H9 (cell line): ENCODE measurements around the gene LIN7A. TPM values are rescaled to one million over a fixed set of nuclear protein-coding genes. Genes with fewer than 3 reads are reported as not detected.

Source experiments
- DNase-seq: peaks from one replicate; pipeline ENCODE4 v3.0.0-alpha.2; 2017
- H2AFZ ChIP-seq: one replicate; pipeline ENCODE4 v1.6.1; 2013; ENCODE audit warnings: mild to moderate bottlenecking, low read length, control low read depth, moderate library complexity
- H2AK5ac ChIP-seq: 2 replicates; pipeline ENCODE4 v1.6.1; 2013; ENCODE audit warnings: low read length, control low read depth, mixed read lengths; ENCODE audit not compliant: insufficient read length
- H2BK120ac ChIP-seq: one replicate; pipeline ENCODE4 v1.6.1; 2013; ENCODE audit warnings: low read depth, mild to moderate bottlenecking, low read length, control low read depth, inconsistent platforms; ENCODE audit not compliant: poor library complexity, severe bottlenecking
- H2BK12ac ChIP-seq: 2 replicates; pipeline ENCODE4 v1.6.1; 2013; ENCODE audit warnings: low read length, control low read depth, mixed read lengths, low read depth; ENCODE audit not compliant: insufficient read length
- H2BK15ac ChIP-seq: 2 replicates; pipeline ENCODE4 v1.6.1; 2013; ENCODE audit warnings: low read depth, low read length, control low read depth
- H2BK20ac ChIP-seq: one replicate; pipeline ENCODE4 v1.6.1; 2013; ENCODE audit warnings: low read depth, mild to moderate bottlenecking, low read length, control low read depth, inconsistent platforms; ENCODE audit not compliant: poor library complexity, severe bottlenecking
- H2BK5ac ChIP-seq: 2 replicates; pipeline ENCODE4 v1.6.1; 2013; ENCODE audit warnings: low read length, control low read depth, mixed read lengths; ENCODE audit not compliant: insufficient read length
- H3K14ac ChIP-seq: 2 replicates; pipeline ENCODE4 v1.6.1; 2013; ENCODE audit warnings: low read length, control low read depth; ENCODE audit not compliant: insufficient read depth
- H3K18ac ChIP-seq: 2 replicates; pipeline ENCODE4 v1.6.1; 2013; ENCODE audit warnings: low read depth, mild to moderate bottlenecking, mixed read lengths, low read length, control low read depth; ENCODE audit not compliant: insufficient read length
- H3K23ac ChIP-seq: 2 replicates; pipeline ENCODE4 v1.6.1; 2013; ENCODE audit warnings: low read length, control low read depth, mixed read lengths, low read depth; ENCODE audit not compliant: insufficient read length
- H3K23me2 ChIP-seq: 2 replicates; pipeline ENCODE4 v1.6.1; 2013; ENCODE audit warnings: low read depth, mild to moderate bottlenecking, mixed read lengths, low read length, control low read depth; ENCODE audit not compliant: insufficient read length, poor library complexity, severe bottlenecking
- H3K27ac ChIP-seq: 2 replicates; pipeline ENCODE4 v1.5.1; 2013; ENCODE audit warnings: low read length, control low read depth, mixed read lengths, low read depth; ENCODE audit not compliant: insufficient read length
- H3K27me3 ChIP-seq: 2 replicates; pipeline ENCODE4 v1.6.1; 2013; ENCODE audit warnings: low read length, control low read depth, inconsistent platforms; ENCODE audit not compliant: insufficient read depth
- H3K4ac ChIP-seq: 2 replicates; pipeline ENCODE4 v1.6.1; 2013; ENCODE audit warnings: low read depth, mild to moderate bottlenecking, control low read depth, inconsistent platforms, low read length, moderate library complexity
- H3K4me1 ChIP-seq: 2 replicates; pipeline ENCODE4 v1.6.1; 2013; ENCODE audit warnings: low read length, control low read depth, inconsistent platforms; ENCODE audit not compliant: insufficient read depth
- H3K4me2 ChIP-seq: 2 replicates; pipeline ENCODE4 v1.6.1; 2013; ENCODE audit warnings: low read length, control low read depth, mixed read lengths; ENCODE audit not compliant: insufficient read length, insufficient read depth
- H3K56ac ChIP-seq: 2 replicates; pipeline ENCODE4 v1.6.1; 2013; ENCODE audit warnings: low read depth, mild to moderate bottlenecking, mixed read lengths, low read length, control low read depth; ENCODE audit not compliant: insufficient read length
- H3K79me1 ChIP-seq: 2 replicates; pipeline ENCODE4 v1.6.1; 2013; ENCODE audit warnings: low read depth, mild to moderate bottlenecking, moderate library complexity, low read length, control low read depth, inconsistent platforms; ENCODE audit not compliant: insufficient read depth, poor library complexity, severe bottlenecking
- H3K79me2 ChIP-seq: 2 replicates; pipeline ENCODE4 v1.6.1; 2013; ENCODE audit warnings: low read length, control low read depth, inconsistent platforms; ENCODE audit not compliant: insufficient read depth
- H3K9ac ChIP-seq: 2 replicates; pipeline ENCODE4 v1.6.1; 2013; ENCODE audit warnings: low read length, control low read depth, mixed read lengths; ENCODE audit not compliant: insufficient read length; ENCODE audit errors: extremely low read depth
- H3K9me3 ChIP-seq: one replicate; pipeline ENCODE4 v1.6.1; 2013; ENCODE audit warnings: low read depth, low read length, inconsistent platforms; ENCODE audit not compliant: control insufficient read depth
- H3T11ph ChIP-seq: one replicate; pipeline ENCODE4 v1.6.1; 2013; ENCODE audit warnings: mild to moderate bottlenecking, low read length, control low read depth, inconsistent platforms
- H4K20me1 ChIP-seq: one replicate; pipeline ENCODE4 v1.6.1; 2013; ENCODE audit not compliant: control insufficient read depth, insufficient read length, insufficient read depth
- H4K5ac ChIP-seq: 2 replicates; pipeline ENCODE4 v1.6.1; 2013; ENCODE audit warnings: low read depth, mild to moderate bottlenecking, mixed read lengths, low read length, control low read depth; ENCODE audit not compliant: insufficient read length
- H4K8ac ChIP-seq: replicated peaks from 2 replicates; pipeline ENCODE4 v1.6.1; 2013; ENCODE audit warnings: low read length, control low read depth, mixed read lengths, low read depth; ENCODE audit not compliant: insufficient read length
- H4K91ac ChIP-seq: 2 replicates; pipeline ENCODE4 v1.6.1; 2013; ENCODE audit warnings: low read depth, mild to moderate bottlenecking, moderate library complexity, mixed read lengths, low read length, control low read depth; ENCODE audit not compliant: insufficient read length
- H3K27ac Mint-ChIP-seq, 3 experiments: 2 replicates in 2 of 3; 3 replicates in 1 of 3; pipeline ENCODE4 v1.8.0; 2020 to 2021; ENCODE audit warnings: mixed read lengths in 3 of 3, mild to moderate bottlenecking in 1 of 3, moderate library complexity in 1 of 3
- H3K27me3 Mint-ChIP-seq: 2 replicates; pipeline ENCODE4 v1.8.0; 2021; ENCODE audit warnings: low read depth, mild to moderate bottlenecking, moderate library complexity, mixed read lengths
- H3K36me3 Mint-ChIP-seq, 3 experiments: 2 replicates in 2 of 3; 3 replicates in 1 of 3; pipeline ENCODE4 v1.8.0; 2020 to 2021; ENCODE audit warnings: low read depth in 3 of 3, mixed read lengths in 3 of 3; ENCODE audit not compliant: insufficient read depth in 1 of 3
- H3K4me1 Mint-ChIP-seq, 2 experiments: 2 replicates each; pipeline ENCODE4 v1.8.0; 2020; ENCODE audit warnings: mixed read lengths in 2 of 2
- H3K4me3 Mint-ChIP-seq, 2 experiments: 2 replicates in 1 of 2; 3 replicates in 1 of 2; pipeline ENCODE4 v1.8.0; 2020 to 2021; ENCODE audit warnings: mild to moderate bottlenecking in 2 of 2, mixed read lengths in 2 of 2, moderate library complexity in 1 of 2
- H3K9me3 Mint-ChIP-seq, 2 experiments: 2 replicates in 1 of 2; 3 replicates in 1 of 2; pipeline ENCODE4 v1.8.0; 2020; ENCODE audit warnings: mild to moderate bottlenecking in 2 of 2, mixed read lengths in 2 of 2, moderate library complexity in 1 of 2
- CTCF ChIP-seq: fragments of 200-600 bp; sonication (generic); conservative IDR thresholded peaks from 3 replicates; pipeline ENCODE4 v1.8.0; 2021; ENCODE audit warnings: antibody characterized with exemption, mild to moderate bottlenecking
- WGBS: extraction: QIAGEN DNeasy Blood & Tissue Kit; methylation state at CpG from one replicate; pipeline ENCODE4 v1.1.7; 2013; ENCODE audit warnings: missing lambda C conversion rate, low lambda C conversion rate, mixed read lengths; ENCODE audit not compliant: insufficient read length; ENCODE audit errors: extremely low coverage; 5-methylcytosine and 5-hydroxymethylcytosine counted together
- total RNA-seq: library from RNA; stranded (reverse); gene quantifications from 2 replicates; pipeline ENCODE4 v1.2.1, GENCODE V29; 2021

LIN7A gene
- total RNA-seq, 1 experiment from 2014 or later, result 18.3 TPM

GRCh38 chr12:80864046-80864735 is 73.5 kb downstream of the LIN7A start:
- H4K20me1 ChIP-seq, result no peaks in the 10 kb centered on the region
- no peaks in the 10 kb centered on the region for H3K27me3 ChIP-seq
- no peak overlapping the region for H3K9ac ChIP-seq
- WGBS, result no CpG with 5 or more reads among the region's 4 CpGs
- Mint-ChIP-seq H3K36me3 (no peaks in the 10 kb centered on the region; a peak in 2 of 7 replicates), H3K4me1 (peaks cover 5 to 10% of the 10 kb centered on the region in 2 experiments; a peak in 2 of 4 replicates), H3K27ac (no peak overlapping the region), H3K9me3 (no peaks in the 10 kb centered on the region; a peak in 1 of 5 replicates), H3K27me3 (no peaks in the 10 kb centered on the region), H3K4me3 (no peak overlapping the region)
- no peak overlapping the region for H2AFZ ChIP-seq
- H2BK20ac ChIP-seq, result no peak overlapping the region
- no peak overlapping the region for H3K23ac ChIP-seq
- H3K79me1 ChIP-seq, result no peaks in the 10 kb centered on the region
- H2BK15ac ChIP-seq, result no peak overlapping the region
- H3T11ph ChIP-seq, result no peak overlapping the region
- no peak overlapping the region for H2AK5ac ChIP-seq
- H3K9me3 ChIP-seq, result no peaks in the 10 kb centered on the region
- H2BK12ac ChIP-seq, result no peak overlapping the region
- no peak overlapping the region for H2BK5ac ChIP-seq
- H3K27ac ChIP-seq, result no peak overlapping the region
- no peak overlapping the region for H4K5ac ChIP-seq
- H3K14ac ChIP-seq, result no peak overlapping the region
- H3K4me1 ChIP-seq, result no peaks in the 10 kb centered on the region
- H3K4ac ChIP-seq, result no peak overlapping the region
- H4K91ac ChIP-seq, result no peak overlapping the region
- no peak for DNase-seq
- no peak overlapping the region for H3K56ac ChIP-seq
- H3K18ac ChIP-seq, result no peak overlapping the region
- TF ChIP-seq CTCF, result no peak
- H3K4me2 ChIP-seq, result no peak overlapping the region
- no peaks in the 10 kb centered on the region for H3K23me2 ChIP-seq
- no peaks in the 10 kb centered on the region for H3K79me2 ChIP-seq
- H4K8ac ChIP-seq, result no peak overlapping the region
- no peak overlapping the region for H2BK120ac ChIP-seq
